ENCODE results near the gene GPA33.
A peak's percentile ranks its signal among the peaks of the same experiment; 100 is the strongest.
"Not testable (repeated sequence)": the region's sequence is repeated elsewhere in the genome, so short reads cannot be mapped to it uniquely, and the experiment has no call there.

The GPA33 gene

DNA sequence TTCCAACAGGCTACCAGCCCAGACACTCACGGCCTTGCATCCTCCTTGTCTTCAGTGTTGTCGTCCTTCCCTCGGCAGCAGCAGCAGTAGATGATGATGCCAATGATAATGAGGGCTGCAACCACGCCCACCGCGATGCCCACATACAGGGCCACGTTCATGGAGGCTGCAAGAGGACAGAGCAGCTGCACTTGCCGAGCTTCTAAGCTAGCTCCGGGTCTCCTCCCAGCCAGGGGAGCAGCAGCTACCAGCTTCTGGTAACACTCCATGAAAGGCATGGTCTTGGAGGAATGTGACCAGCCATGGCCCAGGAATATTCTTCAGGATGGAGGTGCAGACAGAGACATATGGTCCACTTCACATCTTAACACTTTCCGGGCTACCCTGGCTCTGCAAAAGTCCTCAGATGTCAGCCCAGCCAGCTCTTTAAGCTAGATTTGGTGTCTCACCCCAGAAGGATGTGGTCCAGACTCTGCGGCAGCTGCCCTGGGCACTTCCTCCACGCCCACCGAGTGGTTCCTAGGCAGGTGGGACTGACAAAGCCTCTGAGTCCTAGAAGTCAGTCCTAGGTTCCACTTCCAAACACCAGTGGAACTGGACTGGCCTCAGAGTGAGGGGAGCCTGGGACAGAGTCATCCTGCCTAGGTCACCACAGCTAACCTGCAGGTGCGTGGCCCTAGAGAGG lies 35.1 kb downstream of the GPA33 start:
- DNase-seq: no peak

DNA sequence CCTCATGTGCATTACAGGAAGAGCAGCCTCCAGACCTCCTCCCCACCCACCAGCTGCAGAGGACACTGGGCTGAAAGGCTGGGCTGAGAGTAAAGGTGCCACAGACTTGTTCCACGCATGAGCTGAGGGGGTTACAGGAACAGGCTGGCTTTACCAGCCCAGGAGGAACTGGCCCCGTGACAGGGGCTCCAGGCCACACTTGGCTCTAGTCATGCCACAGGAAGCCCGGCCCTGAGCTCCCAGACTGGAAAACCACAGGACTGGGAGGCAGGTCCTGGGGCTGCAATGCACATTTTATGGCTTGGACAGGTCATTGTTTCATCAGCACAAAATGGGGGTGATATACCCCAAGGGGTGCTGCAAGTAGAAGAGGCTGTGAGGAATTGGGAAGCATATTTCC lies 35.6 kb downstream of the GPA33 start:
- no peak for DNase-seq

DNA sequence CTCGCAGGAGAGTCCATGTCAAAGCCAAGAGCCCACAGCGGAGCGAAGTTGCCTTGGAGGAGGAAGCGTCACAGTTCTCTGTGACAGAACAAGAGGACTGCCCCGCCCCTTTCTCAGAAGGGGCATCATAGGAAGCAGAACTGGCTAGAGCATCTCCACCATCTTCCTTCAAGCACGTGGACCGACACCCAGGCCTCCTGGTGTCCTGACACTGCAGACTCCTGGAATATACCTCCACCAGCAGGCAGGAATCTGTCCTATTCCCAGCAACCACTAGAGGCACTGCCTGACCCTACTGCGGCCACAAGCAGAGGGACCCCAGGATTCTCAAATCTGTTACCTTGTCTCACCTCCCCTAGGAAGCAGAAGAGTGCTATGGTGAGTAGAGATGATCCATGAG lies 37.8 kb downstream of the GPA33 start:
- no peak for DNase-seq

GRCh38 chr1:167051907-167052306 lies 38.3 kb downstream of the GPA33 start:
- DNase-seq: no peak

- DNase-seq: peak; percentile 56
Measured at GRCh38 chr1:167043752-167044488, 46.3 kb downstream of the GPA33 start.

DNA sequence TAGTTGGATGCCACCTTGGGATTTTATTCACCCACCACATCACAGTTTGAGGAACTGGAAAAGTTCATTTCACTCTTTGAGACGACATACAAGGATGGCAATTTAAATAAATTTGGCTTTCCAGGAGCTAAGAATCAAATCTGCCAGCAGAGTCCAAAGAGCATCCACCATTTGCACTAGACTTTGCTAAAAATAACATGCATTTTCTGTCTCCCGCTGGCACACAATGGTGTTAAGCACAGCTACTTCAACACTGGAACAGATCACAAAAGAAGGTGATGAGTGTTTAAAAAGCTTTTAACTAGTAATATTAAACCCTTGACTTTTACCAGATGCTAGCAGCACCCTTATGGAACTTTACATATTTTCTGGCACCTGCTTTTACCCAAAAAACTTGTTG lies 56.5 kb downstream of the GPA33 start:
- DNase-seq: no peak

- DNase-seq: not testable (repeated sequence)
Measured at GRCh38 chr1:167029553-167029952, 60.6 kb downstream of the GPA33 start.

- no peak for DNase-seq
Measured at GRCh38 chr1:167022384-167022783, 67.8 kb downstream of the GPA33 start.

- no peak for DNase-seq
Measured at GRCh38 chr1:167016100-167016750, 74.0 kb downstream of the GPA33 start.

- no peak for DNase-seq
Measured at GRCh38 chr1:167013108-167013929, 76.9 kb downstream of the GPA33 start.

DNA sequence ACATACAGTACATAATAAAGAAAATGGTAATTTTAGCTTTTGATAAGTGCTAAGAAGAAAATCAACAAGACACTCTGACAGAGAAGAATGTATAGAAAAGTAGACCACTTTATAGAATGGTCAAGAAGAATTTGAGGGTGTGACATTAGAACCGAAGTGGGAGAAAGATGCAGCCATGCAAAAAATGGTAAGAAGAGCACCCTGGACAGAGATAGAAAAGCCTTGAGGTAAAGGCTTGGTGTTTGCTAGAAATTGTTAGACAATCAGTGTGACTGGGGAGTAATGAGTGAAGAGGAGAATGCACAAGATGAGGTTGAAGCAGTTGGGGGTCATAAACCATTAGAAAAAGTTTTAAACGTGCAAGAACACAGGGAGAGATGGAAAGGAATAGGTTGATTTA lies 77.6 kb downstream of the GPA33 start:
- DNase-seq: no peak

DNA sequence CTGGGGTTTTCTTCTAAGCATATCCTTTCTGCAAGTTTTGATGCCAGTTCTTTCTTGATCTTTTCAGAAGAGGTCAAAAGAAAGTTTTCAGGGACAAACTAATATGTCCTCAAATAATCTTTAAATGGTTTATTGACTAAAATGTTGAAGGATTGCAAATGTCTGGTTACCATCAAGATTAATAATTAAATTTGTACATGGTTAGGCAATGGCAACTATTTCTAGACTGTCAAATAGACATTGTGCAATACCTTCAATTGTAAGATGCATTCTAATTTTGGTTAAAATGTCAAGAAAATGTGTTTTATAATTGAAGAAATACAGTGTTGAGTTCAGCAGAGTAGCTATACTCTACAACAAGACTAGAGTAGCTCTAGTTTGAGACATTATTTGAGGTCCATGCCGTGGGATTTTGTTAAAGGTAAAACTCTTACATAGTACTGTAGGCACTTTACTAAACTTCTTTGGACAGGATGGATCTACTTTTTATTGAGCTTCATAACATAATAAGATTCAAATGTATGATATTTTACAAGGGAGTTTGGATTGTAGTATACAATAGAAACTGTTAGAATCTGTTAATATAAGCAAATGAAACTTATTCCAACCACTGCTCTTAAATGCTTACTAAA lies 78.5 kb downstream of the GPA33 start:
- no peak for DNase-seq

DNA sequence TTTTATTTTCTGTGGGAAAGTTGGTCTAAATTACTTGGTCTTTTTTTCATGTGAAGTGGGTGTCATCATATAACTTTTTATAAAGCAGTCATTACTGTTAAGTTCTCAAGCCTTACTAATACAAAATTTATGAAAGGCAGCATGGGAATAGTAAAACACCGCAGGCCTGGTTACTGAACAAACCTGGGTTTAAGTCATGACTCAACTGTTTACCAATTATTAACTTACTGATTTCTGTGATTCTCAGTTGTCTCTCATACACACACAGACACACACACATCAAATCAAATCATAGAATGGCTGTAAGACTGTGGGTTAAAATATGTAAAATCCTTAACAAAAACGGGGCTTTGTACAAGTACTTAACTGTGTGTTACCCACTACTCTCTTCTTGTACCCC lies 86.5 kb downstream of the GPA33 start:
- no peak for DNase-seq
